Sigmoid colon (tissue), 7 donors: Measurements from ENCODE around the gene POP5. TPM values are rescaled to one million over a fixed set of nuclear protein-coding genes. Genes with fewer than 3 reads are reported as not detected.
"Not testable (repeated sequence)": the region's sequence is repeated elsewhere in the genome, so short reads cannot be mapped to it uniquely, and the experiment has no call there.

ENCODE experiments used
- DNase-seq: peaks from one replicate; pipeline ENCODE4 v3.0.0-alpha.2; 2019
- H3K27ac ChIP-seq, 4 donors: fragments of 200-600 bp; sonication (generic); one replicate each; pipeline ENCODE4 v1.5.1; 2016 to 2019; ENCODE audit warnings: mild to moderate bottlenecking in 1 of 4
- H3K27me3 ChIP-seq, 3 donors: fragments of 200-600 bp; sonication (generic); one replicate each; pipeline ENCODE4 v1.5.1; 2019; ENCODE audit warnings: mild to moderate bottlenecking in 1 of 3
- H3K36me3 ChIP-seq, 4 donors: fragments of 200-600 bp; sonication (generic); one replicate each; pipeline ENCODE4 v1.5.1; 2016 to 2019
- H3K4me1 ChIP-seq, 4 donors: fragments of 200-600 bp; sonication (generic); one replicate each; pipeline ENCODE4 v1.5.1; 2017 to 2019
- H3K4me3 ChIP-seq, 4 donors: fragments of 200-600 bp; sonication (generic); one replicate each; pipeline ENCODE4 v1.5.1; 2017 to 2019; ENCODE audit warnings: mild to moderate bottlenecking in 2 of 4, moderate library complexity in 1 of 4
- H3K9me3 ChIP-seq, 4 donors: fragments of 200-600 bp in 3 of 4; sonication (generic) in 3 of 4; one replicate each; pipeline versions ENCODE4 v1.5.1 to v1.6.1; 2013 to 2019
- CTCF ChIP-seq, 4 experiments: fragments of 450-650 bp in 3 of 4; fragments of 200-600 bp in 1 of 4; IDR thresholded peaks; one replicate each; pipeline ENCODE4 v1.5.1; 2016 to 2019; ENCODE audit warnings: antibody characterized with exemption in 4 of 4, mild to moderate bottlenecking in 3 of 4, moderate library complexity in 2 of 4
- EP300 ChIP-seq, 4 donors: sonication (generic); formaldehyde crosslinking; IDR thresholded peaks; one replicate each; pipeline ENCODE4 v1.6.1; 2017; ENCODE audit warnings: antibody characterized with exemption in 4 of 4
- POLR2A ChIP-seq, 2 donors: fragments of 450-650 bp; IDR thresholded peaks; one replicate each; pipeline ENCODE4 v1.6.1; 2016; ENCODE audit warnings: antibody characterized with exemption in 2 of 2, mild to moderate bottlenecking in 2 of 2, moderate library complexity in 2 of 2
- POLR2AphosphoS5 ChIP-seq, 4 donors: sonication (generic); formaldehyde crosslinking; IDR thresholded peaks; one replicate each; pipeline ENCODE4 v1.6.1; 2017; ENCODE audit warnings: antibody characterized with exemption in 4 of 4
- WGBS, 2 donors: extraction: QIAGEN DNeasy Blood & Tissue Kit; methylation state at CpG; one replicate each; pipeline ENCODE4 v1.1.7; 2013; 5-methylcytosine and 5-hydroxymethylcytosine counted together
- intact Hi-C: fragments of 100-400 bp; cut with DNase I; formaldehyde crosslinking; loops from one replicate; pipeline ENCODE4 v1.15.1; 2023
- polyA plus RNA-seq, 3 donors: library from polyadenylated mRNA; stranded (reverse); fragments of 200-250 nt; gene quantifications; one replicate each; pipeline ENCODE4 v1.2.3, GENCODE V29; 2013
- total RNA-seq, 4 donors: library from RNA; depleted of rRNA; stranded (reverse); fragments of >200 nt; gene quantifications; one replicate each; pipeline ENCODE4 v1.1.0, GENCODE V29; 2016
- donor health status: healthy with polysubstance abuse.
- donor health status: Bipolar disorder and iron deficiency.
- donor health status: healthy.

Gene POP5
- total and polyA plus RNA-seq, 7 donors: 21.0 to 58.0 (median 27.8) TPM

GRCh38 chr12:120536064-120536791, 45.0 kb downstream of the POP5 start:
- DNase-seq: peak; percentile 17
- no peak for TF ChIP-seq POLR2AphosphoS5 (IDR thresholded peaks at IDR 0.05)
- no peak for TF ChIP-seq EP300 (IDR thresholded peaks at IDR 0.05)
- no peak for TF ChIP-seq POLR2A (IDR thresholded peaks at IDR 0.05)
- TF ChIP-seq CTCF (IDR thresholded peaks at IDR 0.05): no peak
- Histone ChIP-seq H3K36me3 (no peaks in the 10 kb centered on the region), H3K9me3 (no peaks in the 10 kb centered on the region), H3K4me3 (peak overlapping the region; percentile 69 to 98 (median 90)), H3K27ac (peak overlapping the region; percentile 93 to 99 (median 96)), H3K27me3 (no peaks in the 10 kb centered on the region), H3K4me1 (peaks cover 0 to 64% (median 61%) of the 10 kb centered on the region in 4 donors)
- WGBS, 2 donors: 9 to 42% methylated on average over 13 of the region's 13 CpGs
- intact Hi-C loops: loop anchor here (10.0 kb wide), 1 partner anchor 101 kb away; the partner anchor contains the start of gene COX6A1

GRCh38 chr12:120534703-120535655, 46.2 kb downstream of the POP5 start:
- 1% methylated on average over 52 of the region's 52 CpGs for WGBS, 2 donors
- intact Hi-C loops: loop anchor here (10.0 kb wide), 1 partner anchor 100 kb away; the partner anchor contains the start of gene COX6A1

GRCh38 chr12:120534203-120534702, 46.9 kb downstream of the POP5 start, which contains the start of gene RNF10:
TSS of gene RNF10 (plus strand) at chr12:120534356. CDS start at chr12:120534812, 456 bp downstream.
- H3K4me3 ChIP-seq: peak within 1 kb of the TSS; percentile 69 to 98 (median 90)
- no peaks in the 10 kb centered on the region for H3K36me3 ChIP-seq
- TF ChIP-seq POLR2AphosphoS5 (IDR thresholded peaks at IDR 0.05): peak; percentile 99 to 100 (median 100)
- peak; percentile 97 to 98 for TF ChIP-seq POLR2A (IDR thresholded peaks at IDR 0.05)
- no peak for TF ChIP-seq EP300 (IDR thresholded peaks at IDR 0.05)
- TF ChIP-seq CTCF (IDR thresholded peaks at IDR 0.05): no peak
- intact Hi-C loops: loop anchor here (10.0 kb wide), 1 partner anchor 99 kb away; the partner anchor contains the start of gene COX6A1
- WGBS, 2 donors: 0 to 1% methylated on average over 43 of the region's 43 CpGs
- H3K27me3 ChIP-seq: no peaks in the 10 kb centered on the region
- peak; percentile 87 for DNase-seq
- peak within 1 kb of the TSS; percentile 93 to 99 (median 96) for H3K27ac ChIP-seq
- peaks cover 0 to 55% (median 45%) of the 10 kb centered on the region in 4 donors for H3K4me1 ChIP-seq
- H3K9me3 ChIP-seq: no peaks in the 10 kb centered on the region

More at GRCh38 chr12:120534703-120535655, 46.2 kb downstream of the POP5 start:
- no peak for DNase-seq
- no peaks in the 10 kb centered on the region for H3K36me3 ChIP-seq
- H3K4me3 ChIP-seq: peak overlapping the region; percentile 69 to 98 (median 90)
- H3K27ac ChIP-seq: peak overlapping the region; percentile 93 to 99 (median 96)
- peaks cover 0 to 55% (median 50%) of the 10 kb centered on the region in 4 donors for H3K4me1 ChIP-seq
- no peak for TF ChIP-seq POLR2A (IDR thresholded peaks at IDR 0.05)
- TF ChIP-seq POLR2AphosphoS5 (IDR thresholded peaks at IDR 0.05): peak in 2 of 4 donors; percentile 17 to 30
- H3K9me3 ChIP-seq: no peaks in the 10 kb centered on the region
- no peaks in the 10 kb centered on the region for H3K27me3 ChIP-seq

- Histone ChIP-seq H3K9me3 (no peaks in the 10 kb centered on the region), H3K4me3 (no peak overlapping the region), H3K27me3 (no peaks in the 10 kb centered on the region), H3K4me1 (peaks cover 0 to 49% (median 36%) of the 10 kb centered on the region in 4 donors), H3K36me3 (no peaks in the 10 kb centered on the region), H3K27ac (no peak overlapping the region)
- no peak for DNase-seq
- intact Hi-C loops: loop anchor here (10.0 kb wide), 1 partner anchor 98 kb away; the partner anchor contains the start of gene COX6A1
- TF ChIP-seq POLR2A (IDR thresholded peaks at IDR 0.05): no peak
- no peak for TF ChIP-seq POLR2AphosphoS5 (IDR thresholded peaks at IDR 0.05)
- no peak for TF ChIP-seq EP300 (IDR thresholded peaks at IDR 0.05)
- TF ChIP-seq CTCF (IDR thresholded peaks at IDR 0.05): no peak
- 71 to 77% methylated on average over 4 of the region's 4 CpGs for WGBS, 2 donors
Measured at GRCh38 chr12:120532701-120533238, 48.4 kb downstream of the POP5 start.

- peak overlapping the region in 3 of 4 donors; percentile 66 to 74 (median 66) for H3K4me3 ChIP-seq
- not testable (repeated sequence) for H3K27me3 ChIP-seq, H3K36me3 ChIP-seq, DNase-seq, H3K9me3 ChIP-seq
- H3K27ac ChIP-seq: peak overlapping the region; percentile 86 to 96 (median 91)
- peaks cover 0 to 25% (median 12%) of the 10 kb centered on the region in 4 donors for H3K4me1 ChIP-seq
- intact Hi-C loops: loop anchor here (10.0 kb wide), 1 partner anchor 96 kb away; the partner anchor contains the start of gene COX6A1
Measured at GRCh38 chr12:120530418-120530761, 50.8 kb downstream of the POP5 start.
